GM12801 (cell line): ENCODE results near the gene TMEM184B.

Experiments used
- CTCF ChIP-seq: IDR thresholded peaks from one replicate; pipeline ENCODE4 v1.5.1; 2011; ENCODE audit warnings: control low read depth; ENCODE audit not compliant: insufficient read length; ENCODE audit errors: extremely low read depth

The TMEM184B gene

GRCh38 chr22:38223289-38223960, 49.4 kb downstream of the TMEM184B start:
- TF ChIP-seq CTCF: no peak

- no peak for TF ChIP-seq CTCF
Measured at GRCh38 chr22:38222797-38223119, 50.1 kb downstream of the TMEM184B start.

- no peak for TF ChIP-seq CTCF
Measured at GRCh38 chr22:38221908-38222796, 50.7 kb downstream of the TMEM184B start.

- TF ChIP-seq CTCF: no peak
Measured at GRCh38 chr22:38221407-38221806, 51.4 kb downstream of the TMEM184B start.

- TF ChIP-seq CTCF: no peak
Measured at GRCh38 chr22:38220653-38221386, 52.0 kb downstream of the TMEM184B start.

- TF ChIP-seq CTCF: no peak
Measured at GRCh38 chr22:38220163-38220562, 52.6 kb downstream of the TMEM184B start.

GRCh38 chr22:38219632-38220031, 53.2 kb downstream of the TMEM184B start:
- no peak for TF ChIP-seq CTCF
